ENCODE data around the gene DNAJC30.

Gene DNAJC30

DNA sequence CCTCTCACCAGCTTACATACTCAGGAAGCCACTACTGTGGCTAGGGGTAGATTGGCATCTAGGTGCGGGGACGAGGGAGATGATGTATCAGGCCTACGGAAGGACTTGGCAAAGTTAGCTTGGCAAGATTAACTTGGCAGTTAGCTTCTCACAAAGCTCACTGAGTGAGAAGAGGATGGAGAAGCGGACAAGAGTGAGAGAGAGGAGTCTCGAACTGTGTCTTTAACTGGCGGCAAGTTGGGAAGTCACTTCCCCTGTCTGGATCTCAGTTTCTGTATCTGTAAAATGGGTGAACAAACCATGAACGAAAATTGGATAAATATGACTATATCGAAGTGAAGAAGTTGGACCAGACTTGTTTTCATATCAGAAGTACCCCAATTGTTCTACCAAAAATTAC is 49.4 kb downstream of the DNAJC30 start:
- H3K4me3 ChIP-seq (ENCODE audit: low read length) = no peak overlapping the region
- TF ChIP-seq ZNF274 (IDR thresholded peaks at IDR 0.05; ENCODE audit: low read depth, low read length) = no peak

DNA sequence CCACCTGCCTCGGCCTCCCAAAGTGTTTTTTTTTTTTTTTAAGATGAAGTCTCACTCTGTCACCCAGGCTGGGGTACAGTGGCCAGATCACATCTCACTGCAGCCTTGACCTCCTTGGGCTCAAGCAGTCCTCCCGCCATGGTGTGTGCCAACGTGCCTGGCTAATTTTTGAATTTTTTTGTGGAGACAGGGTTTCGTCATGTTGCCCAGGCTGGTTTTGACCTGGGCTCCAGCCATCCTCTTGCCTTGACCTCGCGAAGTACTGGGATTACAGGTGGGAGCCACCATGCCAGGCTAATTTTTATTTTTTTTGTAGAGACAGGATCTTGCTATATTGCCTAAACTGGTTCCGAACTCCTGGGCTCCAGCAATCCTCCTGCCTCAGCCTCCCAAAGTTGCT is 49.9 kb downstream of the DNAJC30 start:
- TF ChIP-seq ZNF274 (IDR thresholded peaks at IDR 0.05; ENCODE audit: low read depth, low read length) = no peak
- H3K4me3 ChIP-seq (ENCODE audit: low read length) = no peak overlapping the region

DNA sequence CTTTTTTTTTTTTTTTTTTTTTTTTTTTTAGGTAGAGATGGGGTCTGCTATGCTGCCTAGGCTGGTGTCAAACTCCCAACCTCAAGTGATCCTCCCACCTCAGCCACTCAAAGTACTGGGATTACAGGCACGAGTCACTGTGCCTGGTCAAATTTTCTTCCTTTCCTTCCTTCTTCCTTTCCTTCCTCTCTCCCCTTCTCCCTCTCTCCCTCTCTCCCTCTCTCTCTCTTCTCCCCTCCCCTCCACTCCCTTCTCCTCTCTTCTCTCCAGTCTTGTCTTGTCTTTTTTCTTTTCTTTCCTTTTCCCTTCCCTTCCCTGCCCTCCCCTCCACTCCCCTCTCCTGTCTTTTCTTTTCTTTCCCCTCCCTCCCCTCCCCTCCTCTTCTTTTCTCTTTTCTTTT is 51.7 kb downstream of the DNAJC30 start:
- no peak overlapping the region for H3K4me3 ChIP-seq (ENCODE audit: low read length)
- no peak for TF ChIP-seq ZNF274 (IDR thresholded peaks at IDR 0.05; ENCODE audit: low read depth, low read length)
